K562 (cell line): ENCODE data around the gene TP53I13. TPM values are rescaled to one million over a fixed set of nuclear protein-coding genes. Genes with fewer than 3 reads are reported as not detected.

Experiments used
- ATF1 ChIP-seq, 2 experiments: fragments of 450-650 bp in 1 of 2; IDR thresholded peaks; 2 replicates each; pipeline ENCODE4 v1.6.1; 2016; ENCODE audit warnings: missing compliant biosample characterization in 1 of 2, missing genetic modification characterization in 1 of 2
- ATF3 ChIP-seq, 2 experiments: fragments of 450-650 bp in 1 of 2; sonication (generic) in 1 of 2; formaldehyde crosslinking in 1 of 2; IDR thresholded peaks in 1 of 2; conservative IDR thresholded peaks in 1 of 2; 2 replicates each; pipeline versions ENCODE4 v1.6.1 to v1.8.1; 2016 to 2023; ENCODE audit warnings: mild to moderate bottlenecking in 2 of 2, moderate library complexity in 2 of 2, inconsistent platforms in 1 of 2, missing genetic modification reagents in 1 of 2
- BMI1 ChIP-seq: fragments of 150-350 bp; IDR thresholded peaks from 2 replicates; pipeline ENCODE4 v1.6.1; 2014; ENCODE audit warnings: low read length
- CREM ChIP-seq: IDR thresholded peaks from 2 replicates; pipeline ENCODE4 v1.6.1; 2014; ENCODE audit warnings: antibody characterized with exemption, low read depth
- CXXC5 ChIP-seq: fragments of 250-450 bp; sonication (Bioruptor Pico); IDR thresholded peaks from 2 replicates; pipeline ENCODE4 v1.8.0; 2022; ENCODE audit warnings: inconsistent platforms, mild to moderate bottlenecking, moderate library complexity
- EGR1 ChIP-seq: fragments of 450-650 bp; conservative IDR thresholded peaks from 2 replicates; pipeline ENCODE4 v1.6.1; 2017; ENCODE audit warnings: mild to moderate bottlenecking
- HMGN3 ChIP-seq: IDR thresholded peaks from 2 replicates; pipeline ENCODE4 v1.6.1; 2011; ENCODE audit warnings: borderline replicate concordance, low read depth, mild to moderate bottlenecking, mixed read lengths, low read length; ENCODE audit not compliant: insufficient read length; ENCODE audit errors: extremely low read depth
- NFIX ChIP-seq: fragments of 250-450 bp; sonication (Bioruptor Pico); IDR thresholded peaks from 2 replicates; pipeline ENCODE4 v1.4.0; 2020; ENCODE audit warnings: low read depth, mild to moderate bottlenecking, moderate library complexity
- NRF1 ChIP-seq, 2 experiments: fragments of 450-650 bp; IDR thresholded peaks in 1 of 2; conservative IDR thresholded peaks in 1 of 2; 2 replicates each; pipeline ENCODE4 v1.6.1; 2014; ENCODE audit warnings: mild to moderate bottlenecking in 2 of 2
- PHF21A ChIP-seq: fragments of 450-650 bp; IDR thresholded peaks from 2 replicates; pipeline ENCODE4 v1.6.1; 2017; ENCODE audit warnings: low read depth, borderline replicate concordance
- POLR2G ChIP-seq: fragments of 200-400 bp; formaldehyde crosslinking; IDR thresholded peaks from 2 replicates; pipeline ENCODE4 v1.6.1; 2017; ENCODE audit warnings: low read depth, mild to moderate bottlenecking, antibody characterized with exemption, low read length, moderate library complexity
- RCOR1 ChIP-seq, 2 experiments: IDR thresholded peaks; 2 replicates each; pipeline ENCODE4 v1.6.1; 2012; ENCODE audit warnings: low read depth in 2 of 2, low read length in 2 of 2, borderline replicate concordance in 1 of 2, improper control_type of control experiment in 1 of 2
- STAT6 ChIP-seq: sonication (generic); formaldehyde crosslinking; IDR thresholded peaks from 2 replicates; pipeline ENCODE4 v1.8.1; 2023; ENCODE audit warnings: mild to moderate bottlenecking, missing genetic modification reagents
- TBL1XR1 ChIP-seq, 2 experiments: IDR thresholded peaks; 2 replicates each; pipeline ENCODE4 v1.6.1; 2012; ENCODE audit warnings: improper control_type of control experiment in 2 of 2, low read length in 2 of 2, mild to moderate bottlenecking in 1 of 2
- ZBTB7A ChIP-seq: IDR thresholded peaks from 2 replicates; pipeline ENCODE4 v1.6.1; 2011; ENCODE audit warnings: low read depth, mild to moderate bottlenecking, low read length, moderate library complexity, borderline replicate concordance; ENCODE audit not compliant: control insufficient read depth
- ZSCAN32 ChIP-seq: fragments of 450-650 bp; formaldehyde crosslinking; IDR thresholded peaks from 2 replicates; pipeline ENCODE4 v1.4.0; 2020; ENCODE audit warnings: mild to moderate bottlenecking, moderate library complexity
- polyA plus RNA-seq, 8 experiments: library from polyadenylated mRNA; depleted of rRNA in 4 of 8; stranded (reverse) in 5 of 8; unstranded in 3 of 8; fragments of >200 nt; fragmentation: Nextera tagmentation in 2 of 8; fragmentation: Illumina TruSeq in 1 of 8; extraction: Ambion mirVana in 2 of 8; extraction: Trizol in 1 of 8; gene quantifications; 2 replicates each; pipeline versions ENCODE4 v1.2.1 to v1.2.3, GENCODE V29; 2011 to 2014; ENCODE audit warnings: inconsistent platforms in 1 of 8, missing spikeins in 1 of 8
- total RNA-seq, 7 experiments: library from RNA; depleted of rRNA in 6 of 7; stranded (reverse); fragments of >200 nt in 6 of 7; fragmentation: Illumina TruSeq in 2 of 7; extraction: Trizol in 2 of 7; gene quantifications; 2 replicates each; pipeline versions ENCODE4 v1.2.1 to v1.2.3, GENCODE V29; 2011 to 2021; ENCODE audit warnings: low replicate concordance in 1 of 7

TP53I13 gene
- total and polyA plus RNA-seq, 9 of the 15 experiments (the other 6 are each of a cell fraction or from before 2014, with no cell fraction given) = 0.08 to 28.3 (median 9.1) TPM

GRCh38 chr17:29615492-29616299 is 47.2 kb downstream of the TP53I13 start (continued):
- TF ChIP-seq RCOR1 (IDR thresholded peaks at IDR 0.05; ENCODE audit: borderline replicate concordance in 1 of 2, low read depth in 2 of 2, low read length in 2 of 2) (0 out of 4 replicates have a peak, but pooled peaks of 1 of the 2 experiments have one; percentile 12), ZSCAN32 (CRISPR knock-in tag) (no peak), NFIX (CRISPR knock-in tag) (no peak), ATF1 (CRISPR knock-in tag; IDR thresholded peaks at IDR 0.05) (no peak), ATF1 (tag; IDR thresholded peaks at IDR 0.05) (0 out of 2 replicates have a peak, but pooled peaks have one; percentile 12), ATF3 (IDR thresholded peaks at IDR 0.05) (no peak), ATF3 (CRISPR knock-in tag; conservative IDR thresholded peaks at IDR 0.05) (no peak), STAT6 (no peak), NRF1 (conservative IDR thresholded peaks at IDR 0.05 in 1 of 2, IDR thresholded peaks at IDR 0.05 in 1 of 2) (peak; percentile 68 to 75), HMGN3 (peak; percentile 50), CXXC5 (CRISPR knock-in tag) (peak; percentile 59), TBL1XR1 (IDR thresholded peaks at IDR 0.05; ENCODE audit: low read length in 2 of 2) (no peak), POLR2G (peak; percentile 76), EGR1 (peak; percentile 53; the same call in 1 of the 2 replicates), ZBTB7A (peak; percentile 24; the same call in 1 of the 2 replicates), CREM (peak; percentile 19; the same call in 1 of the 2 replicates), PHF21A (no peak), BMI1 (no peak)
- TF ChIP-seq, all 486 proteins: peak for 32
